WERI-Rb-1 (cell line): Measurements from ENCODE around the gene DNAH3.
"Not testable (repeated sequence)": the region's sequence is repeated elsewhere in the genome, so short reads cannot be mapped to it uniquely, and the experiment has no call there.

Experiments used
- DNase-seq: peaks from one replicate; pipeline ENCODE4 v3.0.0-alpha.2; 2020
- H3K27ac ChIP-seq: fragments of 250-450 bp; sonication (Bioruptor Pico); 2 replicates; pipeline ENCODE4 v1.5.1; 2020; ENCODE audit warnings: mild to moderate bottlenecking, moderate library complexity
- H3K27me3 ChIP-seq: fragments of 250-450 bp; sonication (Bioruptor Pico); 2 replicates; pipeline ENCODE4 v1.5.1; 2021; ENCODE audit warnings: mild to moderate bottlenecking, low read depth, moderate library complexity; ENCODE audit not compliant: insufficient read depth, severe bottlenecking
- H3K36me3 ChIP-seq: fragments of 250-450 bp; sonication (Bioruptor Pico); 2 replicates; pipeline ENCODE4 v1.5.1; 2020; ENCODE audit warnings: mild to moderate bottlenecking, moderate library complexity
- H3K4me3 ChIP-seq: 2 replicates; pipeline ENCODE4 v1.5.1; 2011; ENCODE audit warnings: low read depth, mild to moderate bottlenecking, control low read depth, low read length
- H3K9me3 ChIP-seq: fragments of 250-450 bp; sonication (Bioruptor Pico); 2 replicates; pipeline ENCODE4 v1.5.1; 2021; ENCODE audit warnings: mild to moderate bottlenecking, moderate library complexity; ENCODE audit not compliant: severe bottlenecking
- TF ChIP-seq, protein P1 (sequence below): IDR thresholded peaks from 2 replicates; pipeline ENCODE4 v1.5.1; 2011; ENCODE audit warnings: low read depth, mild to moderate bottlenecking, control low read depth, inconsistent platforms, low read length

Gene DNAH3, protein sequence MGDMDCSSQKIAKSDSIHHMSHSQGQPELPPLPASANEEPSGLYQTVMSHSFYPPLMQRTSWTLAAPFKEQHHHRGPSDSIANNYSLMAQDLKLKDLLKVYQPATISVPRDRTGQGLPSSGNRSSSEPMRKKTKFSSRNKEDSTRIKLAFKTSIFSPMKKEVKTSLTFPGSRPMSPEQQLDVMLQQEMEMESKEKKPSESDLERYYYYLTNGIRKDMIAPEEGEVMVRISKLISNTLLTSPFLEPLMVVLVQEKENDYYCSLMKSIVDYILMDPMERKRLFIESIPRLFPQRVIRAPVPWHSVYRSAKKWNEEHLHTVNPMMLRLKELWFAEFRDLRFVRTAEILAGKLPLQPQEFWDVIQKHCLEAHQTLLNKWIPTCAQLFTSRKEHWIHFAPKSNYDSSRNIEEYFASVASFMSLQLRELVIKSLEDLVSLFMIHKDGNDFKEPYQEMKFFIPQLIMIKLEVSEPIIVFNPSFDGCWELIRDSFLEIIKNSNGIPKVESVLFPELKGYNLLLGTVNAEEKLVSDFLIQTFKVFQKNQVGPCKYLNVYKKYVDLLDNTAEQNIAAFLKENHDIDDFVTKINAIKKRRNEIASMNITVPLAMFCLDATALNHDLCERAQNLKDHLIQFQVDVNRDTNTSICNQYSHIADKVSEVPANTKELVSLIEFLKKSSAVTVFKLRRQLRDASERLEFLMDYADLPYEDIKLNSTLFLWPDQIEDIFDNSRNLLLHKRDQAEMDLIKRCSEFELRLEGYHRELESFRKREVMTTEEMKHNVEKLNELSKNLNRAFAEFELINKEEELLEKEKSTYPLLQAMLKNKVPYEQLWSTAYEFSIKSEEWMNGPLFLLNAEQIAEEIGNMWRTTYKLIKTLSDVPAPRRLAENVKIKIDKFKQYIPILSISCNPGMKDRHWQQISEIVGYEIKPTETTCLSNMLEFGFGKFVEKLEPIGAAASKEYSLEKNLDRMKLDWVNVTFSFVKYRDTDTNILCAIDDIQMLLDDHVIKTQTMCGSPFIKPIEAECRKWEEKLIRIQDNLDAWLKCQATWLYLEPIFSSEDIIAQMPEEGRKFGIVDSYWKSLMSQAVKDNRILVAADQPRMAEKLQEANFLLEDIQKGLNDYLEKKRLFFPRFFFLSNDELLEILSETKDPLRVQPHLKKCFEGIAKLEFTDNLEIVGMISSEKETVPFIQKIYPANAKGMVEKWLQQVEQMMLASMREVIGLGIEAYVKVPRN (N-terminal part only)

DNA sequence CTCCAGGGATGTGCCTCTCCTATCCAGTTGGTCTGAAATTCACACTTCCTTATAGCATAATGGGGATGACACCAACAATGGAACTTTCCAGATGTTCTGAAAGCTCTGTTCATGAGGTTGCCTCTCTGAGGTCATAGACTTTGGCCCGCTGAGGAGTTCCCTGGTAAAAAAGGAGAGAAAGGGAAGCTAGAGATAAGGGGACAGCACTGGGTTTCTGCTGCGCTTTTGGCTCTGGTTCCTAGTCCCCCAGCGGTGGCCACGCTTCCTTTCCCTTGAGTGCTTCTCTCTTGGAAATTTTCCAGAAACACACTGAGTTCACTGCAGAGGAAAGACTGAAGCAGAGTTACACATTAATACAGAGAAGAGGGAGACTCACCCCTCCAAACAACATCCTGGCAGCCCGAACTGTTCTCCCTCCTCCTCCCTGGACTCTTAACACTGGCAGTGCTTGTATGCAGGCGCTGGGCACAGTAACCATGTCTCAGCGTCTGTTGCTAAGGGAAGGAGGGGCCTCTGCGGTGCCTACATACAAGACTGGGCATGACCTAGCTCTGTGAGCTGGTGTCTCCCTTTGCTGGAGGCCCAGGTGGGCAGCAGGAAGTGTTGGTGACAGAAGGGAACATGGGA is at the start of gene DNAH3:
TSS of gene DNAH3 (minus strand) at position 472 of the 627 bp plus-strand sequence. CDS start 527 bp downstream, outside the sequence.
- TF ChIP-seq, protein P1, sequence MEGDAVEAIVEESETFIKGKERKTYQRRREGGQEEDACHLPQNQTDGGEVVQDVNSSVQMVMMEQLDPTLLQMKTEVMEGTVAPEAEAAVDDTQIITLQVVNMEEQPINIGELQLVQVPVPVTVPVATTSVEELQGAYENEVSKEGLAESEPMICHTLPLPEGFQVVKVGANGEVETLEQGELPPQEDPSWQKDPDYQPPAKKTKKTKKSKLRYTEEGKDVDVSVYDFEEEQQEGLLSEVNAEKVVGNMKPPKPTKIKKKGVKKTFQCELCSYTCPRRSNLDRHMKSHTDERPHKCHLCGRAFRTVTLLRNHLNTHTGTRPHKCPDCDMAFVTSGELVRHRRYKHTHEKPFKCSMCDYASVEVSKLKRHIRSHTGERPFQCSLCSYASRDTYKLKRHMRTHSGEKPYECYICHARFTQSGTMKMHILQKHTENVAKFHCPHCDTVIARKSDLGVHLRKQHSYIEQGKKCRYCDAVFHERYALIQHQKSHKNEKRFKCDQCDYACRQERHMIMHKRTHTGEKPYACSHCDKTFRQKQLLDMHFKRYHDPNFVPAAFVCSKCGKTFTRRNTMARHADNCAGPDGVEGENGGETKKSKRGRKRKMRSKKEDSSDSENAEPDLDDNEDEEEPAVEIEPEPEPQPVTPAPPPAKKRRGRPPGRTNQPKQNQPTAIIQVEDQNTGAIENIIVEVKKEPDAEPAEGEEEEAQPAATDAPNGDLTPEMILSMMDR: no peak
- Histone ChIP-seq H3K27ac (no peak within 1 kb of the TSS), H3K36me3 (no peaks in the 10 kb centered on the region), H3K27me3 (no peaks in the 10 kb centered on the region), H3K9me3 (no peaks in the 10 kb centered on the region), H3K4me3 (no peak within 1 kb of the TSS)
- DNase-seq: no peak

DNA sequence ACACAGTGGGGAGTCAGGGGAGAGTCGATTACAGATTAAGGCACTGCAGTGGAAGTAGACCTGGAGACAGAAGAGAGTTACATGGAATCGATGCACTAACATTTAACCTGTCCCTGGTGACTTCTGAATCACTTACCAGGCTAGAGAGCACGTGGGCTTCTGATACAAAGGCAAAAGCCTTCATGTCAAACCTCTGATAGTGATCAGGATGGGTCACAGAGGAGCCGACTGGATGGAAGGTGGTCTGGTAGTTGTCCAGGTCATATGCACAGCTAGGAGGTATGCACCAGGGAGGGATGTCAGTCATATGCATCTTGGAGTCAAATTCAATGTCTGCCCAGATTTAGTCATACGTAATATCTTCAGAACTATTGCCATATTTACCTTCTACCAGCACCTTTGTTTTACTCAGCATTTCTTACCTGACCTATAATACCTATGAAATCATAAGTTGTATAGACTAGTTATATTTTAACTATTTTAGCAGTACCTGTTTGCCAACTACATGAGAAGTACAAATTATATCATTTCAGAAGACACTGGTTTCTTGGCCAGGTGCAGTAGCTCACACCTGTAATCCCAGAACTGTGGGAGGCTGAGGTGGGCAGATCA is 49.1 kb upstream of the DNAH3 start:
- no peaks in the 10 kb centered on the region for H3K36me3 ChIP-seq
- no peaks in the 10 kb centered on the region for H3K9me3 ChIP-seq
- DNase-seq: no peak
- H3K27ac ChIP-seq: no peak overlapping the region
- no peak overlapping the region for H3K4me3 ChIP-seq
- no peaks in the 10 kb centered on the region for H3K27me3 ChIP-seq
- TF ChIP-seq, protein P1: no peak

DNA sequence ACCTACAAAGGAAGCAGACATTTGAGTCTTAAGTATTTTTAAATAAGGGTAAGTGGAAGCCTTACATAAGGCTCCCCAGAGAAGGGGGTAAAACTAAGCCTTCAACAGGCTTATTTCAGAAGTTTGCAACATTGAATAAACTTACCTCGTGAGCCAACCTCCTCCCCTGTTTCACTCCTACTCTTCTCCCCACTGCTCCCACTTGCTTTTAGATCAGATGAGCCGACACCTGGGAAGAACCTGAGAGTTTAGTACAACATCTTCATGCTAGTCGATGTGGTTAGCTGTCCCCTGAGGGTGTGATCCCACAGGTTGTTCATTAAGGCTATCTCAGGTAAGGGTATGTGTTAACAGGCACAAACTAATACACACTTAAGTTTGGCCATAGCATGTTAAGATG is 47.0 kb upstream of the DNAH3 start:
- H3K27ac ChIP-seq: no peak overlapping the region
- no peak for DNase-seq
- no peaks in the 10 kb centered on the region for H3K36me3 ChIP-seq
- no peaks in the 10 kb centered on the region for H3K9me3 ChIP-seq
- no peak overlapping the region for H3K4me3 ChIP-seq
- TF ChIP-seq, protein P1: no peak
- H3K27me3 ChIP-seq: no peaks in the 10 kb centered on the region

DNA sequence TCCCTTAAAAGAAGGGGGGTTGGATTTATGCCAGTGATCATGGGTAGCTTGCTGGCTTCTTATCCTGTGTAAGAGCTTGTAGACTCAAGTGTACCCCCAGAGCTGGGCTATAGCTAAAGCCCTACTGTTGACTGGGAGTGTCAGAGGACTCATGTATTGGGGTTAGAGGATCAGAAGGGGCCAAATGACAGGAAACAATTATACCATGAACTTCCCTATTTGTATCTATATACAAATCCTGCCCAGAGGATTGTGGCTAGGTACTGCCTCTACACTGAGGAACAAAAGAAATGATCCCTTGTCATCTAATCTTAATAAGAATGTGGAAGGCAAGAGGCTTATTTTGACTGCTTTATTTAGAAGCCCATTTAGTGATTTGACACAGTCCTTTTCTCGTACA is 46.5 kb upstream of the DNAH3 start:
- H3K4me3 ChIP-seq: no peak overlapping the region
- no peaks in the 10 kb centered on the region for H3K27me3 ChIP-seq

DNA sequence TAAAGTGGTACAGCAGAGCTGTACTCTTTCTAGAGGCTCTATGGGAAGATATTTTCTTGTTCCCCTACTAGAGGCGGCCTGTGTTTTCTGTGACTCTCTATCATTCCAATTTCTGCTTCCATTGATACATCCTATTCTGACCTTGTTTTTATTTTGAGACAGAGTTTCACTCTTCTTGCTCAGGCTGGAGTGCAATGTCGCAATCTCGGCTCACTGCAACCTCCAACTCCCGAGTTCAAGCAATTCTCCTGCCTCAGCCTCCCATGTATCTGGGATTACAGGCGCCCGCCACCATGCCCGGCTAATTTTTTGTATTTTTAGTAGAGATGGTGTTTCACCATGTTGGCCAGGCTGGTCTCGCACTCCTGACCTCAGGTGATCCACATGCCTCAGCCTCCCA is 44.7 kb upstream of the DNAH3 start:
- not testable (repeated sequence) for H3K4me3 ChIP-seq, H3K36me3 ChIP-seq, H3K9me3 ChIP-seq, DNase-seq, H3K27ac ChIP-seq, H3K27me3 ChIP-seq

More for the DNA sequence above, 46.5 kb upstream of the DNAH3 start:
- Histone ChIP-seq H3K27ac (no peak overlapping the region), H3K9me3 (no peaks in the 10 kb centered on the region), H3K36me3 (no peaks in the 10 kb centered on the region)
- no peak for DNase-seq
- TF ChIP-seq, protein P1: no peak
